IMR-90 (cell line): Measurements from ENCODE around the gene CHRM5. TPM values are rescaled to one million over a fixed set of nuclear protein-coding genes. Genes with fewer than 3 reads are reported as not detected.

Experiments used
- ATAC-seq: fragments of 200-7000 bp; cut with Tn5 transposase; 2 replicates; pipeline ENCODE4 v1.9.1; 2020; ENCODE audit warnings: low read depth, mild to moderate bottlenecking, moderate library complexity
- BruUV-seq: library from RNA; stranded (reverse); fragments of 400-500 nt; replicated peaks from 2 replicates; lab custom pipeline; 2021; lab: Mats Ljungman, UMichigan
- CTCF ChIA-PET: fragments of 300-600 bp; formaldehyde crosslinking; extraction: SDS; loops from one replicate; lab custom pipeline; 2021; ENCODE audit warnings: antibody characterized with exemption; lab: Yijun Ruan, JAX
- POLR2A ChIA-PET: fragments of 300-600 bp; sonication (Branson Sonifier 250); formaldehyde crosslinking; loops from one replicate; lab custom pipeline; 2022; ENCODE audit warnings: antibody characterized with exemption; ENCODE audit not compliant: unreplicated experiment; lab: Charles Lee
- DNase-seq: peaks from one replicate; pipeline ENCODE4 v3.0.0; 2013
- H2AFZ ChIP-seq: replicated peaks from 2 replicates; pipeline ENCODE3; 2013; ENCODE audit warnings: low read length, mild to moderate bottlenecking; ENCODE audit not compliant: poor library complexity
- H2AK5ac ChIP-seq: 2 replicates; pipeline ENCODE4 v1.6.1; 2013; ENCODE audit warnings: low read depth, low read length, inconsistent platforms
- H2AK9ac ChIP-seq: replicated peaks from 2 replicates; pipeline ENCODE3; 2013; ENCODE audit warnings: mild to moderate bottlenecking, low read depth, low read length, moderate library complexity; ENCODE audit not compliant: poor library complexity
- H2BK120ac ChIP-seq: 2 replicates; pipeline ENCODE4 v1.6.1; 2013; ENCODE audit warnings: low read depth, low read length, inconsistent platforms
- H2BK15ac ChIP-seq: 3 replicates; pipeline ENCODE4 v1.6.1; 2013; ENCODE audit warnings: low read depth, low read length, inconsistent platforms
- H2BK20ac ChIP-seq: 2 replicates; pipeline ENCODE4 v1.6.1; 2013; ENCODE audit warnings: low read depth, mild to moderate bottlenecking, inconsistent platforms, low read length, moderate library complexity
- H2BK5ac ChIP-seq: 2 replicates; pipeline ENCODE4 v1.6.1; 2013; ENCODE audit warnings: mild to moderate bottlenecking, low read depth, low read length, inconsistent platforms; ENCODE audit not compliant: poor library complexity, severe bottlenecking
- H3K14ac ChIP-seq: replicated peaks from 2 replicates; pipeline ENCODE4 v1.6.1; 2013; ENCODE audit warnings: low read depth, low read length, inconsistent platforms
- H3K18ac ChIP-seq: 2 replicates; pipeline ENCODE4 v1.6.1; 2013; ENCODE audit warnings: low read depth, low read length, control low read depth
- H3K23ac ChIP-seq: 2 replicates; pipeline ENCODE4 v1.6.1; 2013; ENCODE audit warnings: low read depth, low read length, inconsistent platforms
- H3K27ac ChIP-seq: 2 replicates; pipeline ENCODE4 v1.5.1; 2013; ENCODE audit warnings: mild to moderate bottlenecking, control low read depth, low read length; ENCODE audit not compliant: insufficient read depth
- H3K27me3 ChIP-seq: 2 replicates; pipeline ENCODE4 v1.6.1; 2013; ENCODE audit warnings: low read length; ENCODE audit not compliant: control insufficient read depth, insufficient read depth
- H3K36me3 ChIP-seq: 2 replicates; pipeline ENCODE4 v1.6.1; 2013; ENCODE audit warnings: low read length, mixed read lengths; ENCODE audit not compliant: control insufficient read depth, insufficient read depth
- H3K4ac ChIP-seq: 2 replicates; pipeline ENCODE4 v1.6.1; 2013; ENCODE audit warnings: low read depth, low read length, inconsistent platforms
- H3K4me1 ChIP-seq: 2 replicates; pipeline ENCODE4 v1.6.1; 2013; ENCODE audit warnings: low read length, mixed read lengths; ENCODE audit not compliant: control insufficient read depth, insufficient read depth
- H3K4me2 ChIP-seq: 2 replicates; pipeline ENCODE4 v1.6.1; 2013; ENCODE audit warnings: low read depth, mild to moderate bottlenecking, control low read depth, low read length, moderate library complexity
- H3K4me3 ChIP-seq: 2 replicates; pipeline ENCODE4 v1.5.1; 2013; ENCODE audit warnings: low read depth, mild to moderate bottlenecking, control low read depth, low read length, moderate library complexity; ENCODE audit not compliant: insufficient read depth
- H3K56ac ChIP-seq: 2 replicates; pipeline ENCODE4 v1.6.1; 2013; ENCODE audit warnings: low read length, inconsistent platforms; ENCODE audit not compliant: insufficient read depth; ENCODE audit errors: extremely low read depth
- H3K79me1 ChIP-seq, 2 experiments: 2 replicates each; pipeline ENCODE4 v1.6.1; 2013; ENCODE audit warnings: low read length in 2 of 2, inconsistent platforms in 1 of 2, low read depth in 1 of 2
- H3K9ac ChIP-seq: 2 replicates; pipeline ENCODE4 v1.6.1; 2013; ENCODE audit warnings: low read depth, low read length, control low read depth
- H3K9me1 ChIP-seq: 2 replicates; pipeline ENCODE4 v1.6.1; 2013; ENCODE audit warnings: low read length, inconsistent platforms; ENCODE audit not compliant: insufficient read depth
- H3K9me3 ChIP-seq: 2 replicates; pipeline ENCODE4 v1.6.1; 2013; ENCODE audit warnings: low read length; ENCODE audit not compliant: control insufficient read depth, insufficient read depth
- H4K20me1 ChIP-seq: 2 replicates; pipeline ENCODE4 v1.6.1; 2013; ENCODE audit warnings: low read length, inconsistent platforms; ENCODE audit not compliant: insufficient read depth
- H4K5ac ChIP-seq: 2 replicates; pipeline ENCODE4 v1.6.1; 2013; ENCODE audit warnings: mild to moderate bottlenecking, low read depth, low read length, control low read depth
- H4K8ac ChIP-seq, 2 experiments: 2 replicates each; pipeline ENCODE4 v1.6.1; 2013; ENCODE audit warnings: low read depth in 2 of 2, low read length in 2 of 2, control low read depth in 1 of 2, inconsistent platforms in 1 of 2
- H4K91ac ChIP-seq: 2 replicates; pipeline ENCODE4 v1.6.1; 2013; ENCODE audit warnings: low read depth, low read length, inconsistent platforms; ENCODE audit not compliant: insufficient read depth
- CTCF ChIP-seq: conservative IDR thresholded peaks from 2 replicates; pipeline ENCODE4 v1.5.1; 2012; ENCODE audit warnings: mild to moderate bottlenecking, low read depth, low read length, improper control_type of control experiment
- NFE2L2 ChIP-seq: fragments of 150-350 bp; IDR thresholded peaks from 2 replicates; pipeline ENCODE4 v1.6.1; 2016; ENCODE audit warnings: low read depth, mild to moderate bottlenecking, low read length
- WGBS, 2 experiments: methylation state at CpG; one replicate each; pipeline versions ENCODE4 v1.1.5 to v1.1.7; 2013; ENCODE audit warnings: missing lambda C conversion rate in 2 of 2; ENCODE audit not compliant: insufficient read length in 1 of 2; ENCODE audit errors: extremely low coverage in 2 of 2; 5-methylcytosine and 5-hydroxymethylcytosine counted together
- dilution Hi-C: fragments of 300-500 bp; cut with HindIII; formaldehyde crosslinking; loops from one replicate; pipeline ENCODE4 v1.14.3; 2018; ENCODE audit warnings: low sequenced_read_pairs; ENCODE audit not compliant: unreplicated experiment
- in situ Hi-C: fragments of 300-500 bp; cut with MboI; formaldehyde crosslinking; loops from 3 replicates; pipeline ENCODE4 v1.14.3; 2019; ENCODE audit warnings: low sequenced_read_pairs, inconsistent platforms, mixed read lengths
- intact Hi-C: fragments of 100-400 bp; cut with micrococcal nuclease; formaldehyde crosslinking; loops from 2 replicates; pipeline ENCODE4 v1.10.0; 2022
- polyA plus RNA-seq, 3 experiments: library from polyadenylated mRNA; depleted of rRNA; stranded (reverse); fragments of >200 nt; gene quantifications; 2 replicates each; pipeline ENCODE4 v1.2.3, GENCODE V29; 2012; ENCODE audit warnings: low replicate concordance in 1 of 3
- total RNA-seq: library from RNA; depleted of rRNA; stranded (reverse); fragments of >200 nt; gene quantifications from 2 replicates; pipeline ENCODE4 v1.2.3, GENCODE V29; 2012

Gene CHRM5
- total and polyA plus RNA-seq, 2 of the 4 experiments (the other 2 are of a cell fraction) = under 0.01 to 0.03 TPM

DNA sequence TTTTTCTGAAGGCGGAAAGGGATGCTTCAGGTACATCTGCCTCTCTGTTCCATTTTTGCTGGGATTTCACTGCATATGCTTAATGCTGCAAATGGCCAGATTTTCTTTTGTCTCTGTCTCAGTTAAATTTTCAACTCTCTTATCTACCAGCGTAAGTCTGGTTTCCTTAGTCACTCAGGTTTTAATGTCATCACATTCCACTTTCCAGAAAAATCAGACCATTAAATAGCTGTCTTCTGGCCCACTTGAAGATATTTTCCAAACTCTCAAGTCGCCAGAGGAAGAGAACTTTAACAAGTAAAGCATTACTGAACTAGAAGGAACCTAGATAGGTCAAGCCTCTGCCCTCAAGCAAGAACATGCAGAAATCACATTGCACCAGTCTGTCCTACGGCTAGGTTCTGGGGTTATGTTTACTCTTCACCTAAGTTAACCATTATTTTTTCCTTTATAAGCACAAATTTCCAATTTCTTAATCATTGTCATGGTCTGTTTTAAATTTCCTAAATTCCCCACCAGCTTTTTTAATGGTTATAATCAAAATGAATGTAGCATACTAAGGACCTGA is 44.2 kb downstream of the CHRM5 start:
- ATAC-seq (no peak), DNase-seq (no peak)
- WGBS, 2 experiments = no CpG with 5 or more reads among the region's 4 CpGs
- ChIA-PET POLR2A (no interaction called here), CTCF (no interaction called here)
- H3K14ac ChIP-seq = no peak overlapping the region
- dilution Hi-C loops (no loop called here), in situ Hi-C loops (no loop called here), intact Hi-C loops (no loop called here)
- no peak overlapping the region for H3K4ac ChIP-seq
- H4K8ac ChIP-seq = no peak overlapping the region
- H3K18ac ChIP-seq = no peak overlapping the region
- H2BK120ac ChIP-seq = no peak overlapping the region
- H2AK5ac ChIP-seq = no peak overlapping the region
- no peak overlapping the region for H2BK20ac ChIP-seq
- H2AK9ac ChIP-seq = no peak overlapping the region
- H2BK15ac ChIP-seq = no peak overlapping the region
- no peak overlapping the region for H3K23ac ChIP-seq
- no peak overlapping the region for H4K91ac ChIP-seq
- no peak overlapping the region for H3K56ac ChIP-seq
- no peaks in the 10 kb centered on the region for H4K20me1 ChIP-seq
- H3K9ac ChIP-seq = no peak overlapping the region
- H3K36me3 ChIP-seq = no peaks in the 10 kb centered on the region
- H3K9me1 ChIP-seq = no peaks in the 10 kb centered on the region
- H3K9me3 ChIP-seq = no peaks in the 10 kb centered on the region
- no peak overlapping the region for H4K5ac ChIP-seq
- no peak overlapping the region for H2AFZ ChIP-seq
- peaks cover 16% of the 10 kb centered on the region in 2 experiments for H3K79me1 ChIP-seq
- TF ChIP-seq NFE2L2 = no peak
- TF ChIP-seq CTCF = no peak
- H2BK5ac ChIP-seq = no peak overlapping the region
- H3K4me3 ChIP-seq = no peak overlapping the region
- H3K4me2 ChIP-seq = no peak overlapping the region
- H3K4me1 ChIP-seq = no peaks in the 10 kb centered on the region
- H3K27me3 ChIP-seq = no peaks in the 10 kb centered on the region
- H3K27ac ChIP-seq = no peak overlapping the region
- no TSS peak for BruUV-seq
